HG03520 (cell line): Measurements from ENCODE around the gene CTSW.
"Not testable (repeated sequence)": the region's sequence is repeated elsewhere in the genome, so short reads cannot be mapped to it uniquely, and the experiment has no call there.

Source experiments
- ATAC-seq: cut with Tn5 transposase; IDR thresholded peaks from one replicate; pipeline ENCODE4 v1.9.1; 2021; ENCODE audit warnings: mild to moderate bottlenecking, moderate library complexity; ENCODE audit not compliant: unreplicated experiment

Gene CTSW

GRCh38 chr11:65885808-65886536, 6.3 kb downstream of the CTSW start:
- no peak for ATAC-seq

GRCh38 chr11:65886826-65887722, 7.4 kb downstream of the CTSW start:
- no peak for ATAC-seq

GRCh38 chr11:65887723-65888162, 8.1 kb downstream of the CTSW start:
- peak; percentile 2 for ATAC-seq

GRCh38 chr11:65888163-65888814, 8.7 kb downstream of the CTSW start, which contains the start of gene FIBP:
Gene FIBP, minus strand, starts transcription at chr11:65888471. Its CDS starts 53 bp downstream, at chr11:65888418.
- peak; percentile 42 for ATAC-seq

- ATAC-seq = peak; percentile 38
These were observed 10.9 kb downstream of the CTSW start, which contains the start of gene CCDC85B for GRCh38 chr11:65890324-65891218. Gene CCDC85B, plus strand, starts transcription at chr11:65890673. Its CDS starts 111 bp downstream, at chr11:65890784.

GRCh38 chr11:65891219-65892136, 11.8 kb downstream of the CTSW start:
- ATAC-seq = no peak

- ATAC-seq = not testable (repeated sequence)
These were observed 12.5 kb downstream of the CTSW start for GRCh38 chr11:65892137-65892540.

GRCh38 chr11:65892661-65893317, 13.2 kb downstream of the CTSW start:
- no peak for ATAC-seq

GRCh38 chr11:65894034-65894591, 14.5 kb downstream of the CTSW start:
- ATAC-seq = no peak

- no peak for ATAC-seq
These were observed 15.9 kb downstream of the CTSW start for GRCh38 chr11:65895482-65895981.

GRCh38 chr11:65896034-65896999, 16.7 kb downstream of the CTSW start:
- no peak for ATAC-seq

- ATAC-seq = no peak
These were observed 17.4 kb downstream of the CTSW start for GRCh38 chr11:65897020-65897471.

GRCh38 chr11:65898656-65899355, 19.2 kb downstream of the CTSW start:
- ATAC-seq = no peak

- no peak for ATAC-seq
These were observed 19.9 kb downstream of the CTSW start for GRCh38 chr11:65899356-65900124.

GRCh38 chr11:65900125-65900898, 20.7 kb downstream of the CTSW start, which contains the start of gene FOSL1:
Gene FOSL1, minus strand, starts transcription at chr11:65900388. Its CDS starts 49 bp downstream, at chr11:65900339.
- peak; percentile 60 for ATAC-seq
